H9 (cell line): ENCODE measurements around the gene DDX60. TPM values are rescaled to one million over a fixed set of nuclear protein-coding genes. Genes with fewer than 3 reads are reported as not detected.

ENCODE experiments used
- DNase-seq: peaks from one replicate; pipeline ENCODE4 v3.0.0-alpha.2; 2017
- H2AFZ ChIP-seq: one replicate; pipeline ENCODE4 v1.6.1; 2013; ENCODE audit warnings: mild to moderate bottlenecking, low read length, control low read depth, moderate library complexity
- H2AK5ac ChIP-seq: 2 replicates; pipeline ENCODE4 v1.6.1; 2013; ENCODE audit warnings: low read length, control low read depth, mixed read lengths; ENCODE audit not compliant: insufficient read length
- H2BK120ac ChIP-seq: one replicate; pipeline ENCODE4 v1.6.1; 2013; ENCODE audit warnings: low read depth, mild to moderate bottlenecking, low read length, control low read depth, inconsistent platforms; ENCODE audit not compliant: poor library complexity, severe bottlenecking
- H2BK12ac ChIP-seq: 2 replicates; pipeline ENCODE4 v1.6.1; 2013; ENCODE audit warnings: low read length, control low read depth, mixed read lengths, low read depth; ENCODE audit not compliant: insufficient read length
- H2BK15ac ChIP-seq: 2 replicates; pipeline ENCODE4 v1.6.1; 2013; ENCODE audit warnings: low read depth, low read length, control low read depth
- H2BK20ac ChIP-seq: one replicate; pipeline ENCODE4 v1.6.1; 2013; ENCODE audit warnings: low read depth, mild to moderate bottlenecking, low read length, control low read depth, inconsistent platforms; ENCODE audit not compliant: poor library complexity, severe bottlenecking
- H2BK5ac ChIP-seq: 2 replicates; pipeline ENCODE4 v1.6.1; 2013; ENCODE audit warnings: low read length, control low read depth, mixed read lengths; ENCODE audit not compliant: insufficient read length
- H3K14ac ChIP-seq: 2 replicates; pipeline ENCODE4 v1.6.1; 2013; ENCODE audit warnings: low read length, control low read depth; ENCODE audit not compliant: insufficient read depth
- H3K18ac ChIP-seq: 2 replicates; pipeline ENCODE4 v1.6.1; 2013; ENCODE audit warnings: low read depth, mild to moderate bottlenecking, mixed read lengths, low read length, control low read depth; ENCODE audit not compliant: insufficient read length
- H3K23ac ChIP-seq: 2 replicates; pipeline ENCODE4 v1.6.1; 2013; ENCODE audit warnings: low read length, control low read depth, mixed read lengths, low read depth; ENCODE audit not compliant: insufficient read length
- H3K23me2 ChIP-seq: 2 replicates; pipeline ENCODE4 v1.6.1; 2013; ENCODE audit warnings: low read depth, mild to moderate bottlenecking, mixed read lengths, low read length, control low read depth; ENCODE audit not compliant: insufficient read length, poor library complexity, severe bottlenecking
- H3K27ac ChIP-seq: 2 replicates; pipeline ENCODE4 v1.5.1; 2013; ENCODE audit warnings: low read length, control low read depth, mixed read lengths, low read depth; ENCODE audit not compliant: insufficient read length
- H3K27me3 ChIP-seq: 2 replicates; pipeline ENCODE4 v1.6.1; 2013; ENCODE audit warnings: low read length, control low read depth, inconsistent platforms; ENCODE audit not compliant: insufficient read depth
- H3K4ac ChIP-seq: 2 replicates; pipeline ENCODE4 v1.6.1; 2013; ENCODE audit warnings: low read depth, mild to moderate bottlenecking, control low read depth, inconsistent platforms, low read length, moderate library complexity
- H3K4me1 ChIP-seq: 2 replicates; pipeline ENCODE4 v1.6.1; 2013; ENCODE audit warnings: low read length, control low read depth, inconsistent platforms; ENCODE audit not compliant: insufficient read depth
- H3K4me2 ChIP-seq: 2 replicates; pipeline ENCODE4 v1.6.1; 2013; ENCODE audit warnings: low read length, control low read depth, mixed read lengths; ENCODE audit not compliant: insufficient read length, insufficient read depth
- H3K56ac ChIP-seq: 2 replicates; pipeline ENCODE4 v1.6.1; 2013; ENCODE audit warnings: low read depth, mild to moderate bottlenecking, mixed read lengths, low read length, control low read depth; ENCODE audit not compliant: insufficient read length
- H3K79me1 ChIP-seq: 2 replicates; pipeline ENCODE4 v1.6.1; 2013; ENCODE audit warnings: low read depth, mild to moderate bottlenecking, moderate library complexity, low read length, control low read depth, inconsistent platforms; ENCODE audit not compliant: insufficient read depth, poor library complexity, severe bottlenecking
- H3K79me2 ChIP-seq: 2 replicates; pipeline ENCODE4 v1.6.1; 2013; ENCODE audit warnings: low read length, control low read depth, inconsistent platforms; ENCODE audit not compliant: insufficient read depth
- H3K9ac ChIP-seq: 2 replicates; pipeline ENCODE4 v1.6.1; 2013; ENCODE audit warnings: low read length, control low read depth, mixed read lengths; ENCODE audit not compliant: insufficient read length; ENCODE audit errors: extremely low read depth
- H3K9me3 ChIP-seq: one replicate; pipeline ENCODE4 v1.6.1; 2013; ENCODE audit warnings: low read depth, low read length, inconsistent platforms; ENCODE audit not compliant: control insufficient read depth
- H3T11ph ChIP-seq: one replicate; pipeline ENCODE4 v1.6.1; 2013; ENCODE audit warnings: mild to moderate bottlenecking, low read length, control low read depth, inconsistent platforms
- H4K20me1 ChIP-seq: one replicate; pipeline ENCODE4 v1.6.1; 2013; ENCODE audit not compliant: control insufficient read depth, insufficient read length, insufficient read depth
- H4K5ac ChIP-seq: 2 replicates; pipeline ENCODE4 v1.6.1; 2013; ENCODE audit warnings: low read depth, mild to moderate bottlenecking, mixed read lengths, low read length, control low read depth; ENCODE audit not compliant: insufficient read length
- H4K8ac ChIP-seq: replicated peaks from 2 replicates; pipeline ENCODE4 v1.6.1; 2013; ENCODE audit warnings: low read length, control low read depth, mixed read lengths, low read depth; ENCODE audit not compliant: insufficient read length
- H4K91ac ChIP-seq: 2 replicates; pipeline ENCODE4 v1.6.1; 2013; ENCODE audit warnings: low read depth, mild to moderate bottlenecking, moderate library complexity, mixed read lengths, low read length, control low read depth; ENCODE audit not compliant: insufficient read length
- H3K27ac Mint-ChIP-seq, 3 experiments: 2 replicates in 2 of 3; 3 replicates in 1 of 3; pipeline ENCODE4 v1.8.0; 2020 to 2021; ENCODE audit warnings: mixed read lengths in 3 of 3, mild to moderate bottlenecking in 1 of 3, moderate library complexity in 1 of 3
- H3K27me3 Mint-ChIP-seq: 2 replicates; pipeline ENCODE4 v1.8.0; 2021; ENCODE audit warnings: low read depth, mild to moderate bottlenecking, moderate library complexity, mixed read lengths
- H3K36me3 Mint-ChIP-seq, 3 experiments: 2 replicates in 2 of 3; 3 replicates in 1 of 3; pipeline ENCODE4 v1.8.0; 2020 to 2021; ENCODE audit warnings: low read depth in 3 of 3, mixed read lengths in 3 of 3; ENCODE audit not compliant: insufficient read depth in 1 of 3
- H3K4me1 Mint-ChIP-seq, 2 experiments: 2 replicates each; pipeline ENCODE4 v1.8.0; 2020; ENCODE audit warnings: mixed read lengths in 2 of 2
- H3K4me3 Mint-ChIP-seq, 2 experiments: 2 replicates in 1 of 2; 3 replicates in 1 of 2; pipeline ENCODE4 v1.8.0; 2020 to 2021; ENCODE audit warnings: mild to moderate bottlenecking in 2 of 2, mixed read lengths in 2 of 2, moderate library complexity in 1 of 2
- H3K9me3 Mint-ChIP-seq, 2 experiments: 2 replicates in 1 of 2; 3 replicates in 1 of 2; pipeline ENCODE4 v1.8.0; 2020; ENCODE audit warnings: mild to moderate bottlenecking in 2 of 2, mixed read lengths in 2 of 2, moderate library complexity in 1 of 2
- CTCF ChIP-seq: fragments of 200-600 bp; sonication (generic); conservative IDR thresholded peaks from 3 replicates; pipeline ENCODE4 v1.8.0; 2021; ENCODE audit warnings: antibody characterized with exemption, mild to moderate bottlenecking
- WGBS: extraction: QIAGEN DNeasy Blood & Tissue Kit; methylation state at CpG from one replicate; pipeline ENCODE4 v1.1.7; 2013; ENCODE audit warnings: missing lambda C conversion rate, low lambda C conversion rate, mixed read lengths; ENCODE audit not compliant: insufficient read length; ENCODE audit errors: extremely low coverage; 5-methylcytosine and 5-hydroxymethylcytosine counted together
- total RNA-seq: library from RNA; stranded (reverse); gene quantifications from 2 replicates; pipeline ENCODE4 v1.2.1, GENCODE V29; 2021

Gene DDX60
- total RNA-seq, 1 experiment from 2014 or later = 3.9 TPM

- Histone ChIP-seq H2AK5ac (no peak overlapping the region), H3K4ac (no peak overlapping the region), H3T11ph (no peak overlapping the region), H3K9ac (no peak overlapping the region), H3K56ac (no peak overlapping the region), H3K27me3 (no peaks in the 10 kb centered on the region), H2BK120ac (no peak overlapping the region), H4K5ac (no peak overlapping the region), H2AFZ (no peak overlapping the region), H3K27ac (no peak overlapping the region), H4K20me1 (no peaks in the 10 kb centered on the region), H3K23me2 (no peaks in the 10 kb centered on the region), H3K79me2 (no peaks in the 10 kb centered on the region), H4K8ac (no peak overlapping the region), H3K79me1 (no peaks in the 10 kb centered on the region), H3K9me3 (no peaks in the 10 kb centered on the region), H2BK5ac (no peak overlapping the region), H2BK20ac (no peak overlapping the region), H3K14ac (no peak overlapping the region), H3K4me1 (no peaks in the 10 kb centered on the region), H3K23ac (no peak overlapping the region), H2BK12ac (no peak overlapping the region), H2BK15ac (no peak overlapping the region), H4K91ac (no peak overlapping the region), H3K4me2 (no peak overlapping the region), H3K18ac (no peak overlapping the region)
- H3K36me3 Mint-ChIP-seq = no peaks in the 10 kb centered on the region
- no peak for DNase-seq
- no peak for TF ChIP-seq CTCF
- H3K4me1 Mint-ChIP-seq = no peaks in the 10 kb centered on the region
- H3K4me3 Mint-ChIP-seq = no peak overlapping the region
- no peaks in the 10 kb centered on the region for H3K9me3 Mint-ChIP-seq
- H3K27me3 Mint-ChIP-seq = no peaks in the 10 kb centered on the region
- WGBS = no CpG with 5 or more reads among the region's 5 CpGs
- no peak overlapping the region for H3K27ac Mint-ChIP-seq
Observed at GRCh38 chr4:168177546-168178149, 140.9 kb downstream of the DDX60 start.
